Activated CD4-positive, alpha-beta T cell treated with anti-CD3 and anti-CD28 coated beads, Interleukin-2, amount 10 ng/mL, durations not matched to agents 7 days and 5 days (primary cell): ENCODE results near the gene MXD4. TPM values are rescaled to one million over a fixed set of nuclear protein-coding genes. Genes with fewer than 3 reads are reported as not detected.
A peak's percentile ranks its signal among the peaks of the same experiment; 100 is the strongest.

Source experiments
- CTCF ChIA-PET: fragments of 350-600 bp; sonication (Branson Sonifier 250); formaldehyde crosslinking; loops from one replicate; lab custom pipeline; 2021; ENCODE audit warnings: antibody characterized with exemption; lab: Charles Lee
- POLR2A ChIA-PET: fragments of 350-600 bp; sonication (Branson Sonifier 250); formaldehyde crosslinking; loops from one replicate; lab custom pipeline; 2021; ENCODE audit warnings: antibody characterized with exemption; lab: Charles Lee
- DNase-seq: peaks from one replicate; pipeline ENCODE4 v3.0.0-alpha.2; 2020
- H3K27ac Mint-ChIP-seq: one replicate; pipeline ENCODE4 v1.8.0; 2021; ENCODE audit warnings: mild to moderate bottlenecking, moderate library complexity, mixed read lengths
- H3K27me3 Mint-ChIP-seq: one replicate; pipeline ENCODE4 v1.8.0; 2021; ENCODE audit warnings: mixed read lengths
- H3K36me3 Mint-ChIP-seq: one replicate; pipeline ENCODE4 v1.8.0; 2021; ENCODE audit warnings: low read depth, mixed read lengths
- H3K4me1 Mint-ChIP-seq: one replicate; pipeline ENCODE4 v1.8.0; 2021; ENCODE audit warnings: mixed read lengths
- H3K4me3 Mint-ChIP-seq: one replicate; pipeline ENCODE4 v1.8.0; 2021; ENCODE audit warnings: mild to moderate bottlenecking, moderate library complexity, mixed read lengths
- H3K9me3 Mint-ChIP-seq: one replicate; pipeline ENCODE4 v1.8.0; 2021; ENCODE audit warnings: mixed read lengths
- total RNA-seq, 2 experiments: library from RNA; stranded (reverse); gene quantifications; one replicate each; pipeline ENCODE4 v1.2.3, GENCODE V29; 2021

The MXD4 gene, protein sequence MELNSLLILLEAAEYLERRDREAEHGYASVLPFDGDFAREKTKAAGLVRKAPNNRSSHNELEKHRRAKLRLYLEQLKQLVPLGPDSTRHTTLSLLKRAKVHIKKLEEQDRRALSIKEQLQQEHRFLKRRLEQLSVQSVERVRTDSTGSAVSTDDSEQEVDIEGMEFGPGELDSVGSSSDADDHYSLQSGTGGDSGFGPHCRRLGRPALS
- 10 to 100 TPM; 22.8 to 24.6 TPM for total RNA-seq

DNA sequence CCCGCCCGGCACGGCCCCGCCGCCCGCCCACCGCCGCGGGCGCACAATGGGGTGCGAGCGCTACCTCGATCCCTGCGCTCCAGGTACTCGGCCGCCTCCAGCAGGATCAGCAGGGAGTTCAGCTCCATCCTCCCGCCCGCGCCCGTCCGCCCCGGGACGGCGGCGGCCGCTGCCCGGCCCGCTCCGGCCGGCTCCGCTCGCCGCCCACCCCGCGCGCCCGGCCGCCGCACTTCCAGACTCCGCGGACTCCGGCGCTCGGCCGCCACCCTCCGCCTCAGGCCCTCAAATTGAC, at the start of gene MXD4:
TSS of gene MXD4 (minus strand) at position 257 of the 292 bp plus-strand sequence. CDS start at position 128, 129 bp downstream.
- Mint-ChIP-seq H3K4me1 (peaks cover 6% of the 10 kb centered on the region), H3K27me3 (no peaks in the 10 kb centered on the region), H3K4me3 (peak within 1 kb of the TSS; percentile 71), H3K36me3 (no peaks in the 10 kb centered on the region), H3K9me3 (no peaks in the 10 kb centered on the region), H3K27ac (peak within 1 kb of the TSS; percentile 88)
- no peak for DNase-seq
- ChIA-PET POLR2A (interaction anchor here (0.9 to 1.0 kb wide), 3 partner anchors 20 to 151 kb away, joined by 3 to 6 read pairs (median 5); partner anchors contain the start of genes HAUS3 and POLN), CTCF (interaction anchor here (0.9 kb wide), 1 partner anchor 20 kb away, joined by 3 read pairs; the partner anchor contains the start of genes HAUS3 and POLN)

DNA sequence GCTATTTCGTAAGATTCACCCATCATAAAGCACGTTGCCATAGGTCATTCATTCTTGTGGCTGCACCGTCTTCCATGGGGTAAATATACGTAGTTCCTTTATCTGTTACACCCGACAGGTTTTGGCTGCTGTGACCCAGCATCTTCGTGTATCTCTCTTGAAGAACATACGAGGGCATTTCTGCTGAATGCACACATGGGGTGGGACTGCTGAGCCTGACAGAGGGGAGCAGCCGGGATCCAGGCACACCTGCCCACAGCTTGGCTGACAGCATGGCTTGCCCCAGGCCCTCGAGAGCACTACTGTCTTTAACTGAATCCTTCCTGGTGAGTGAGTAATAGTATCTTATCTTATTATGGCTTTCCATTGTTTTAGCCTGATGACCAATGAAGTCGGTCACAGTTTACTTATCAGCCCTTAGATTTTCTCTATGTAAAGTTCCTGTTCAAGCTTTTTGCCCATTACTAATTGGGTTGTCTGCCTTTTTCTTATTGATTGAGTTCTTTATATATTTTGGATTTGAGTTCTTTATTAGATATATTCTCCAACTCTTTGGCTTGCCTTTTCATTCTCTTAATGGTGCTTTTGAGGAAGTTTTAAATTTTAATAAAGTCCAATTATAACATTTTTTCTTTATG, 45.0 kb upstream of the MXD4 start:
- POLR2A ChIA-PET: no interaction called here
- CTCF ChIA-PET: no interaction called here
- no peak overlapping the region for H3K4me3 Mint-ChIP-seq
- peaks cover 3% of the 10 kb centered on the region for H3K27me3 Mint-ChIP-seq
- peaks cover 6% of the 10 kb centered on the region for H3K36me3 Mint-ChIP-seq
- H3K9me3 Mint-ChIP-seq: peaks cover 19% of the 10 kb centered on the region
- H3K4me1 Mint-ChIP-seq: no peaks in the 10 kb centered on the region
- no peak overlapping the region for H3K27ac Mint-ChIP-seq
- no peak for DNase-seq

DNA sequence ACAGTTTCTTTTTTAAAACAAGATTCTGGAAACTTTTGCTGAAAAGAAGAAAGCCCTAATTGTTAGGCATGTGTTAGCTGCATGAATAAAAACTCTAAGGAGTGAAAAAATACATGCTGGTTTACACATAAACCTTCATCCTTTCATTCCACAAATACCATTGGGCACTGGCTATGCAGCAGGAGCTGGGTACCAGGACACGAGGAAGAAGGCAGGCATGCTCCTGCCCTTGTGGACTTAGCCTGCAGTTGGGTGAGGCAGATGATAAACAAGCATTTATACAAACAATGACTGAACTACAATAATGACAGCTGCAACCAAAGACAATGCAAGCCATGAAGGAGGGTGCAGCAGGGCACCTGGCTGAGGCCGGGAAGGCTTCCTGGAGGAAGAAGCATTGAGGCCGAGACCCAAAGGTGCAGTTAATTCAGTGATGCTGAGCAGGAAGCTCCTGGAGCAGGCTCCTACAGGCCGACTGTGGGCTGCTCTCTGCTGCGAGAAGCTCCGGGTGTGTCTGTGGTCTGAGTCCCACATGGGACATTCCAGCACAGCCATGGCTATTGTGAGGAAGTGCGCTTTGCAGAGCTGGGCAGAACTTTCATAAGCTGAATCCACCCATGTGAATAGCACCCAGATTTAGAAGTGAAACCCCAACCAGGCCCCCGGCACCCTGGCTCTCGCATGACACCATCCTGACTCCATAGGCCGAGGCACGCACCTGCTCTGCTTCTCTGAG, 44.0 kb upstream of the MXD4 start:
- peaks cover 19% of the 10 kb centered on the region for H3K9me3 Mint-ChIP-seq
- peaks cover 6% of the 10 kb centered on the region for H3K36me3 Mint-ChIP-seq
- DNase-seq: no peak
- H3K4me1 Mint-ChIP-seq: no peaks in the 10 kb centered on the region
- H3K27me3 Mint-ChIP-seq: peaks cover 3% of the 10 kb centered on the region
- H3K27ac Mint-ChIP-seq: no peak overlapping the region
- POLR2A ChIA-PET: no interaction called here
- CTCF ChIA-PET: no interaction called here
- H3K4me3 Mint-ChIP-seq: no peak overlapping the region

DNA sequence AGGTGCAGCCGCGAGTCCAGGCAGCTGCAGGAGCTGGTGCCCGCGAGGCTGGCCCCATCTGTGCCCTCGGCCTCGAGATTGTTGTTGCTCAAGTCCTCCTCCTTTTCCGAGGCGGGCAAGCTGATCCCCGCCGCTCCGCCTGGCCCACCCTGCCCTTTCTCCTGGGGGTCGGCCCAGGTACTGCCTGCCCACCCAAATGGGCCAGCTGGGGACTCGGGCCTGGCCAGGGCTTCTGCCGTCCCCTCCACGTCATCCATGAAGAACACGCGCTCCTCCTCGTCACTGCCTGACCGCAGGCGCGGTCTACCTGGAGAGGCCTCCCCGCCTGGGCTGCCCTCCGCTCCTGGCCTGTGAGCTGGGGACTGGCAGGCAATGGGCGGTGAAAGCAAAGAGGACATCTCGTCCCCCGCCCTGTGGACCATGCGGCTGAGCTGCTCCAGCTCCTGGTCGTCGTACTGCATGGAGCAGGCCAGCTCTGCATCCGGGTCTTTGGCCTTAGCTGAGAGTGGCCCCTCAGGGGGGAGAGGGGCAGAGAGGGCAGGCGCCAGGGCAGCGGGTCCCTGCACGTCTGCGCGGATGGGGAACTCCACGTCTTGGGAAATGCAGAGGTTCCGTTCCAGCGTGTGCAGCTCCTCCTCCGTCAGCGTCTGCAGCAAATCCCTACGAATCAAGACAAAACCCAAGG, 43.1 kb upstream of the MXD4 start:
- DNase-seq: no peak
- Mint-ChIP-seq H3K4me1 (no peaks in the 10 kb centered on the region), H3K27ac (no peak overlapping the region), H3K4me3 (no peak overlapping the region), H3K9me3 (peaks cover 15% of the 10 kb centered on the region), H3K36me3 (peaks cover under 1% of the 10 kb centered on the region), H3K27me3 (peaks cover under 1% of the 10 kb centered on the region)
- CTCF ChIA-PET: interaction anchor here (1.2 kb wide), 1 partner anchor 57 kb away, joined by 3 read pairs; no protein-coding TSS in a partner anchor
- POLR2A ChIA-PET: no interaction called here

DNA sequence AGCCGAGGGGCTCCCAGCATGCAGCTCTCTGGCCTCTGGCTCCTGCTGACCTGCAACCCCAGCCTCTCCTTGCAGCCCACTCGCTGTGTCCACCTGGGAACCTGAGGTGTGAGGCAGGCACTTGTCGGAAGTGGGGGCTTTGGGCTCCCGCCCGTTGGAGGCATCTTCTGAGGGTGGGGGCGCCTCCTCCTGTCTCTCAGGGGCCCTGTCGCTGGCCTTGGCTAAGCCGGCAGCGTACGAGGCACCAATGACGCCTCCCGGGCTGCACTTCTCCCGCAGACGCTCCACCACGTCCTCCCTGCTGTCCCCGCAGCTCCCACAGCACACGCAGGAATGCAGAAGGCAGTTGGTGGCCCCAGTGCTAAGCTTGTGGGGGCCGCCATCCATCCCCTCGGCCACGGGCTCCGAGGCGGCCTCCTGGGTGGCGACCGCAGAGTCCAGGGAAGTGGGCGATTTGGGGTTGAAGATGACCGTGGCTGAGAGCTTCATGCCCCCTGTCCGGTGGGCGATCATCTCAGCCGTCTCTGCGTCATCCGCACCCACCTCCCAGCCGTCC, 42.5 kb upstream of the MXD4 start:
- Mint-ChIP-seq H3K36me3 (no peaks in the 10 kb centered on the region), H3K27ac (no peak overlapping the region), H3K9me3 (peaks cover 13% of the 10 kb centered on the region), H3K27me3 (no peaks in the 10 kb centered on the region), H3K4me3 (no peak overlapping the region), H3K4me1 (no peaks in the 10 kb centered on the region)
- ChIA-PET CTCF (interaction anchor here (0.7 to 1.2 kb wide), 2 partner anchors 49 to 56 kb away, joined by 3 read pairs; no protein-coding TSS in a partner anchor), POLR2A (no interaction called here)
- DNase-seq: no peak

- no peak overlapping the region for H3K27ac Mint-ChIP-seq
- H3K4me1 Mint-ChIP-seq: no peaks in the 10 kb centered on the region
- no peaks in the 10 kb centered on the region for H3K36me3 Mint-ChIP-seq
- H3K9me3 Mint-ChIP-seq: peaks cover 9% of the 10 kb centered on the region
- ChIA-PET CTCF (interaction anchor here (0.7 to 1.2 kb wide), 2 partner anchors 50 to 56 kb away, joined by 3 read pairs; no protein-coding TSS in a partner anchor), POLR2A (no interaction called here)
- no peak overlapping the region for H3K4me3 Mint-ChIP-seq
- no peak for DNase-seq
- H3K27me3 Mint-ChIP-seq: no peaks in the 10 kb centered on the region
Observed at GRCh38 chr4:2303686-2304320, 41.9 kb upstream of the MXD4 start.

GRCh38 chr4:2303121-2303685, 41.3 kb upstream of the MXD4 start:
- Mint-ChIP-seq H3K4me1 (no peaks in the 10 kb centered on the region), H3K9me3 (peaks cover 9% of the 10 kb centered on the region), H3K4me3 (no peak overlapping the region), H3K27ac (no peak overlapping the region), H3K36me3 (no peaks in the 10 kb centered on the region), H3K27me3 (no peaks in the 10 kb centered on the region)
- CTCF ChIA-PET: no interaction called here
- POLR2A ChIA-PET: no interaction called here
- no peak for DNase-seq

GRCh38 chr4:2302387-2303119, 40.6 kb upstream of the MXD4 start:
- POLR2A ChIA-PET: no interaction called here

DNA sequence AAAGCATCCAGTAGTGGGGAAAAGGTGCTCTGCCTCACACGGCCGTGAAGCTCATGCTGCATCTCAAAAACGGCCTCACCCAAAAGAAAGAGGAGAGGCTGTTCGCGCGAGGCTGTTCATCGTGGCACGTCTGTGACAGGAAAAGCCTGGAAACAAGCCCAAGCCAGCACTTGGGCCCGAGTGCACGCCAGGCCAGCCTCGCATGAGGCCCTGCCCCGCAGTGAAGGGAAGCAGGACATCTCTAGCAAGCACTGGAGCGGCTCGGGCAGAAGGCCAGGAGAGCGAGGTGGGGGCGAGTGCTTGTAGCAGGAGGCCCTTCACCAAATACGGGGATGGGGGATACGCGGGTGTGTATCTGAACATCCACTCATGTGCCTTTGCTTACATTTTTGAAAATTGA, 39.9 kb upstream of the MXD4 start:
- POLR2A ChIA-PET: no interaction called here

More at GRCh38 chr4:2302387-2303119, 40.6 kb upstream of the MXD4 start:
- H3K36me3 Mint-ChIP-seq: no peaks in the 10 kb centered on the region
- H3K9me3 Mint-ChIP-seq: peaks cover 5% of the 10 kb centered on the region
- H3K27me3 Mint-ChIP-seq: no peaks in the 10 kb centered on the region
- no peak overlapping the region for H3K4me3 Mint-ChIP-seq
- DNase-seq: no peak
- peaks cover 2% of the 10 kb centered on the region for H3K4me1 Mint-ChIP-seq
- CTCF ChIA-PET: no interaction called here
- no peak overlapping the region for H3K27ac Mint-ChIP-seq

GRCh38 chr4:2301225-2301642, 39.3 kb upstream of the MXD4 start:
- Mint-ChIP-seq H3K27me3 (no peaks in the 10 kb centered on the region), H3K4me1 (peaks cover 6% of the 10 kb centered on the region), H3K9me3 (no peaks in the 10 kb centered on the region), H3K4me3 (no peak overlapping the region), H3K27ac (no peak overlapping the region), H3K36me3 (no peaks in the 10 kb centered on the region)
- ChIA-PET CTCF (no interaction called here), POLR2A (no interaction called here)
- no peak for DNase-seq

More for the DNA sequence above, 39.9 kb upstream of the MXD4 start:
- Mint-ChIP-seq H3K4me1 (peaks cover 4% of the 10 kb centered on the region), H3K36me3 (no peaks in the 10 kb centered on the region), H3K27ac (no peak overlapping the region), H3K9me3 (peaks cover 3% of the 10 kb centered on the region), H3K27me3 (no peaks in the 10 kb centered on the region), H3K4me3 (no peak overlapping the region)
- no peak for DNase-seq
- CTCF ChIA-PET: no interaction called here

DNA sequence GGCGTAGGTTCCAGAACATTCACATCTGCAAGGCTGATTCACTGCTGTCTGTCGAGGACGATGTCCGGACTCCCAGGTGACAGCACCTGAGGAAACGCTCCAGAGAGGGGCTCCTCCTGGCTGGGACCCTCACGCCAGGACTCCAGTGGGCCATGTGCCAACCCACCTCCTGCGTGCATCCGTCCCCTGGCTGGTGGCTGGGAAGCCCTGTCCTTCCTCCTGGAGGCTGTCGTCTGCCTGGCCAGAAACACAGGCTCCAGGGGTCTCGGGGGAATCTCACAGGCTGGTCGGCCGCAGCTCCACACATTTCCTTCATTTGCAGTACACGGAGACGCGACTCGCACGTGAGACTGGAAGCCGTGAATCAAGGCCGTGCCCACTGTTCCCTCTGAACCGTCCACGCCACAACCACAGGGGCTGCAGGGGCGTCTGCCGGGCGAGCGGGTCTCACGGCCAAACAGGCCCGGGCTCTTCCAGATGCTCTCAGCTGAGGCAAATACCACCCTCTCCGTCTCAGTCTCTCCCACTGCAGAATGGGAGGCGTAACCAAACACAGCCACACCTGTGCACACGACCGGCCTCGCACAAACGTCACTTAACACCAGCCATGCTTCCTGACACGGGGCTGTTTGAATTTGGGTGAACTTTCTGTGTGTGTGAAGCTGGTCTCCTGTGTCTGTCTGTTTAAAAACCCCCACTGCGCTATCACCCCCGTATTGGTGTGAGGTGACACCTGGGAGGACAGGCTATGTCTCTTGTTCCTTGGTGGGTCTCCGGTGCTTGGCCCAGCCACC, 38.7 kb upstream of the MXD4 start:
- no peak overlapping the region for H3K27ac Mint-ChIP-seq
- no peaks in the 10 kb centered on the region for H3K27me3 Mint-ChIP-seq
- no peaks in the 10 kb centered on the region for H3K9me3 Mint-ChIP-seq
- no peak overlapping the region for H3K4me3 Mint-ChIP-seq
- DNase-seq: no peak
- POLR2A ChIA-PET: no interaction called here
- H3K4me1 Mint-ChIP-seq: peaks cover 8% of the 10 kb centered on the region
- CTCF ChIA-PET: interaction anchor here (0.8 kb wide), 1 partner anchor 10 kb away, joined by 4 read pairs; no protein-coding TSS in a partner anchor
- no peaks in the 10 kb centered on the region for H3K36me3 Mint-ChIP-seq
